Stimulated activated CD4-positive, alpha-beta T cell treated with anti-CD3 and anti-CD28 coated beads, Interleukin-4, amount 100 ng/mL, for 1 hour (primary cell): ENCODE measurements around the gene KLHL40.

ENCODE experiments used
- DNase-seq: peaks from one replicate; pipeline ENCODE4 v3.0.0-alpha.2; 2020

Gene KLHL40, protein sequence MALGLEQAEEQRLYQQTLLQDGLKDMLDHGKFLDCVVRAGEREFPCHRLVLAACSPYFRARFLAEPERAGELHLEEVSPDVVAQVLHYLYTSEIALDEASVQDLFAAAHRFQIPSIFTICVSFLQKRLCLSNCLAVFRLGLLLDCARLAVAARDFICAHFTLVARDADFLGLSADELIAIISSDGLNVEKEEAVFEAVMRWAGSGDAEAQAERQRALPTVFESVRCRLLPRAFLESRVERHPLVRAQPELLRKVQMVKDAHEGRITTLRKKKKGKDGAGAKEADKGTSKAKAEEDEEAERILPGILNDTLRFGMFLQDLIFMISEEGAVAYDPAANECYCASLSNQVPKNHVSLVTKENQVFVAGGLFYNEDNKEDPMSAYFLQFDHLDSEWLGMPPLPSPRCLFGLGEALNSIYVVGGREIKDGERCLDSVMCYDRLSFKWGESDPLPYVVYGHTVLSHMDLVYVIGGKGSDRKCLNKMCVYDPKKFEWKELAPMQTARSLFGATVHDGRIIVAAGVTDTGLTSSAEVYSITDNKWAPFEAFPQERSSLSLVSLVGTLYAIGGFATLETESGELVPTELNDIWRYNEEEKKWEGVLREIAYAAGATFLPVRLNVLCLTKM

DNA sequence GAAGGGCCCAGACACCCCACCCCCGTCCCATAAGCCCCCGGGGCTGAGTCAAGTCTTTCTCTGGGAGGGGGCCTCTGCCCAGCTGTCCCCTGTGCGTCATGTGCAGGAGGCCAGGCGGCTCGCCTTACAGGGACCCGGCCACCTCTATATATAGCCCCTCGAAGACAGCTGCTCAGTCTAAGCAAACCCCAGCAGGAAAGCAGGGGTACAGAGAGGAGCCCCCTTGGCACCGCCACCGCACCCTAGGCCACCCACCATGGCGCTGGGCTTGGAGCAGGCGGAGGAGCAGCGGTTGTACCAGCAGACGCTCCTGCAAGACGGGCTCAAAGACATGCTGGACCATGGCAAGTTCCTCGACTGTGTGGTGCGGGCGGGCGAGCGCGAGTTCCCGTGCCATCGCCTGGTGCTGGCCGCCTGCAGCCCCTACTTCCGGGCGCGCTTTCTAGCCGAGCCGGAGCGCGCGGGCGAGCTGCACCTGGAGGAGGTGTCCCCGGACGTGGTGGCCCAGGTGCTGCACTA lies at the start of gene KLHL40:
KLHL40 (plus strand) TSS at position 175 of the 519 bp plus-strand sequence; CDS start at position 257, 82 bp downstream.
- DNase-seq, result no peak

DNA sequence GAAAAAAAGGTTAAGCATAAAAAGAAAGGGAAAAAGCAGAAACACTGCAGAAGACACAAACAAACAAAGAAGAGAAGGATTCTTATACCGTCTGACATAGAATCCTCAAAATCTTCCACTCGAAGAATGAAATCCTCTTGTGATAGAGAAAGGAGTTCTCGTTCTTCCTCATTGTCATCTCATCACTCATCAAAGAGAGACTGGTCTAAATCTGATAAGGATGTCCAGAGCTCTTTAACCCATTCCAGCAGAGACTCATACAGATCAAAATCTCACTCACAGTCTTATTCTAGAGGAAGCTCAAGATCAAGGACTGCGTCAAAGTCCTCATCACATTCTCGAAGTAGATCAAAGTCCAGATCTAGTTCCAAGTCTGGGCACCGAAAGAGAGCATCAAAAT lies 48.3 kb upstream of the KLHL40 start:
- DNase-seq, result no peak

DNA sequence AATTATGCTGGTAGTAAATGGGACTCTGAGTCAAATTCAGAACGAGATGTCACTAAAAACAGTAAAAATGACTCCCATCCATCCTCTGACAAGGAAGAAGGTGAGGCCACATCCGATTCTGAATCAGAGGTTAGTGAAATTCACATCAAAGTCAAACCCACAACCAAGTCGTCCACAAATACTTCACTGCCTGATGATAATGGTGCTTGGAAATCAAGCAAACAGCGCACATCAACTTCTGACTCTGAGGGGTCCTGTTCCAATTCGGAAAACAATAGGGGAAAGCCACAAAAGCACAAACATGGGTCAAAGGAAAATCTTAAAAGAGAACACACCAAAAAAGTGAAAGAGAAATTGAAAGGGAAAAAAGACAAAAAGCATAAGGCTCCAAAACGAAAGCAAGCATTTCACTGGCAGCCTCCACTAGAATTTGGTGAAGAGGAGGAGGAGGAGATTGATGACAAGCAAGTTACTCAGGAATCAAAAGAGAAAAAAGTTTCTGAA lies 46.9 kb upstream of the KLHL40 start:
- no peak for DNase-seq

- no peak for DNase-seq
Observed at GRCh38 chr3:42639192-42639591, 46.1 kb upstream of the KLHL40 start.

DNA sequence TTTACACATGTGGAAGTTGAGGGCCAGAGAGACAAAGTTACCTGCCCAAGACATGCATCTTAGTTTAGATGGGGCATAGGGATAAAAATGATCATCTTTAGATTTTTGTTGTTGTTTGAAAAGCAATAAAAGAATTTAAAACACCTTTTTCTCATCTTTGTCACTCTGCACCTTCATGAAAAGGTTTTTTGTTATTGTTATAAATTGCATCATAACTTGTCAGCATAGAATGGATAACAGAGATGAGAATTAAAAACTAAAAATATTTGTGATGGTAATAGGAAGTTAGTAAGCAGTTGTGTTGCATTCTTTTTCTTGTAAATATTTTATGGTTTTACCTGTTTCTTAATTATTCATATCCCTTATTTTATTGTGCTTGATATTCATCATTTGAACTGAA lies 45.2 kb upstream of the KLHL40 start:
- no peak for DNase-seq

- no peak for DNase-seq
Observed at GRCh38 chr3:42640771-42641370, 44.5 kb upstream of the KLHL40 start.

- no peak for DNase-seq
Observed at GRCh38 chr3:42647821-42648459, 37.4 kb upstream of the KLHL40 start.

DNA sequence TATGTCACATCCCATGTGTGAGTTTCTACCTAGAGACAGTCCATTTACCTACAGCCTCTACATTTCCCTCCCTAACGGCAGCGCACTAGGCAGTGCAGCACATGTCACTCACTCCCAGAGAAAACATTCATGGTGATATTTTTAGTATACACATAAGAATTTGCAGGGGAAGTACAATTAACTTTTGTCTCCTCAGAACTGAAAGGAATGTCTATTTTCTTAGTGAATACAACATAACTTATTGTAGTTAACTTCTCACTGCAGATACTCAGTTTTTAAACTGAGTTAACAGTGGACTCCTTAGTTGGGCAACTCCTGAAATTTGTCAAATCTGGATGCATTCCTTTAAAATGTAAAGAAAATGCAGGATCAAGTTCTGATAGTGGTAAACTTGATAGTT lies 36.3 kb upstream of the KLHL40 start:
- no peak for DNase-seq

DNA sequence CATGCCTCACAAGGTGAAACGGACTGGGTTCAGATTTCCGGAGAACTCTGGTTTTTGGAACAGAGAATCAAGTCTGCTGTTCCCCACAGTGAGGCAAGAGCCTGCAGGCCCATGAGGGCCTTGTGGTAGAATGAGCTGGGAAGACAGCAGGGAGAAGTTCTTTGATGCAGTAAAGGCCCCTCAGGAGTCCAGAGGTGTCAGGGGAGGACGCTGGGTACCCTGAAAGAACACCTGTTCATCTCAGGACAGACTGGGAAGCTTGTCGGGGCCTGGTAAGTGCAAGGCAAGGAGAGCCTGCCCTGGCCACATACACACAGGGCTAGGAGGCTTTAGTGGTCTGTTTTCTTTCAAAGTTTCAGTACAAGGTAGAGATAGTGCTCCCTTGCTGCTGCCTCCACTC lies 35.6 kb upstream of the KLHL40 start:
- DNase-seq, result no peak

DNA sequence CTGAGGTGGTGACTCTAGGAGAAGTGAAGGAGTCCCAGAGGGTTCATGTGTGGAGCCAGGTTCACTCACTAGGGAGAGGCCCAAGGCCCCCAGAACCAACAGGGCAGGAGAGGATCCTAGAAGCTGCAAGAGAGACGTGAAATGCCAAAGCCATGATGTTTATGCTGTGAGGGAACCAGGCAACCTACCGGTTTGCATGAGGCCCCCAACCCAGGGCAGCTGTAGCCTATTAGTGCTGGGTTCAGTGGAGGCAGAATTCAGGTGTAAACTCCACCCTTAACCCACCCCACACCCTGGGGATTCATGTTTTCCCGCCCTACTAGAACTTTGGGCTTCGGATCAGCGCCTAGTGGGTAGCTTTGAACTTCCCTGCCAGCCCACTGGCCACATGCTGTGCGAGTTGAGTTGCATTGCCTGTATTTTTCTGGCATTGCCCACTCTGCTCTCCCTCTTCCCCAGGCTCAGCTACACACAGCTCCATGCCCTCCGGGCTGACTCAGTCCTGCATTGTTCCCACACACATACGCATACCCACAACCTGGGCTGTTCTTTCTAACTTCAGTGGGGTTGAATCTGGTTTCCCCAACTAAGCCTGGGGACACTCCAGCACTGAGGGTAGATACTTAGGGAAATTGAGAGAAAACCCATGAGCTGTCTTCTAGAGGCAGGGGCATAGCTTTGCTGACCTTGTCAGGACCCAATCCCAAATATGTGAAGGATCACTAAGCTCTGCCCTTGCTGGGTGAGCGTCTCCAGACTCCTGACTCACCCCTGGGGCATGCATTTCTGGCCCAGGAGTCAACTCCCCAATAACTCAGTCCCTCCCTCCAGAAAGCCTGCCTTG lies 33.9 kb upstream of the KLHL40 start:
- DNase-seq, result no peak

GRCh38 chr3:42652251-42652610 lies 33.1 kb upstream of the KLHL40 start:
- DNase-seq, result no peak

GRCh38 chr3:42652611-42653302 lies 32.6 kb upstream of the KLHL40 start:
- DNase-seq, result no peak

GRCh38 chr3:42653303-42653559 lies 32.1 kb upstream of the KLHL40 start:
- DNase-seq, result no peak

GRCh38 chr3:42653560-42654330 lies 31.6 kb upstream of the KLHL40 start, which contains the start of gene ZBTB47:
Gene ZBTB47 (plus strand): TSS chr3:42653697. CDS start chr3:42658356, 4,659 bp downstream.
- DNase-seq, result no peak

DNA sequence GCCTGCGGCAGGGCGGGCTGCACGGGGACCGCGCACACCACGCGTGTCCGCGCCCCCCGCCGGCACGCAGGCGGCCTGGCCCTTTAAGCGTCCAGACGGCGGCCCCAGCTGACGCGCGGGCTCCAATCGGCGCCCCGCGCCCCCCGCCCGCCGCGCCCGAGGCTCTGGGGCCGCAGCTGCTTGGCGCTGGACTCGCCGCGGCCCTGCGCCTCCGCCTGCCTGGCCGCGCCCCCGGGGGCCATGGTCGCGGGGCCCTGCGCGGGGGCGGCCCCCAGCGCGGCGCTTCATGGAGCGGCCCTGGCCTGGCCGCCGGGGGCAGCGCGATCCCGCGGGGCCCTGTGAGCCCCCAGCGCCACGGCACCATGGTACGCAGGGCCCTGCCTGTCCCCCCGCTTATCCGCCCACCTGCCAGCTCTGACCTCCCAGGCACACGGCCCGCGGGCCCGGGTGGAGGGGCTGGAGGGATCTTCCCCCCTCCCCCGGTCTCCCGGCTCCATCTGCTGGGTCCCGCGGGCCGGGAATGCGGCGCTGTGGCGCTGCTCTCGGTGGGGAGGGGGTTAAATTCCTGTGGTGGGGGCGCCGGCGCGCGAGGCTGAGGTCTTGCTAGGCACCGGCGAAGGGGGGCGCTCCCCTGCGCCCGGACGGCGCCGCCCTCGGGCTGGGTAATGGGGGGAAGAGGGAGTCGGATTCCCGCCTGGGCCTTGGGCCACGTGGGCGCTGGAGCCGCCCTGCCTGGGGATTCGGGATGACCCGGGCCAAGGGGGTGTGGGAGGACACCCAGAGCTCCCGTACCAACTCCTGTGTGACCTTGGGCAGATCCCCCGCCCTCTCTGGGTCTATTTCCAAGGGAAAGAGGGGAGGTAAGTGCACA lies 30.8 kb upstream of the KLHL40 start:
- no peak for DNase-seq

GRCh38 chr3:42655331-42655888 lies 29.9 kb upstream of the KLHL40 start:
- DNase-seq, result no peak

DNA sequence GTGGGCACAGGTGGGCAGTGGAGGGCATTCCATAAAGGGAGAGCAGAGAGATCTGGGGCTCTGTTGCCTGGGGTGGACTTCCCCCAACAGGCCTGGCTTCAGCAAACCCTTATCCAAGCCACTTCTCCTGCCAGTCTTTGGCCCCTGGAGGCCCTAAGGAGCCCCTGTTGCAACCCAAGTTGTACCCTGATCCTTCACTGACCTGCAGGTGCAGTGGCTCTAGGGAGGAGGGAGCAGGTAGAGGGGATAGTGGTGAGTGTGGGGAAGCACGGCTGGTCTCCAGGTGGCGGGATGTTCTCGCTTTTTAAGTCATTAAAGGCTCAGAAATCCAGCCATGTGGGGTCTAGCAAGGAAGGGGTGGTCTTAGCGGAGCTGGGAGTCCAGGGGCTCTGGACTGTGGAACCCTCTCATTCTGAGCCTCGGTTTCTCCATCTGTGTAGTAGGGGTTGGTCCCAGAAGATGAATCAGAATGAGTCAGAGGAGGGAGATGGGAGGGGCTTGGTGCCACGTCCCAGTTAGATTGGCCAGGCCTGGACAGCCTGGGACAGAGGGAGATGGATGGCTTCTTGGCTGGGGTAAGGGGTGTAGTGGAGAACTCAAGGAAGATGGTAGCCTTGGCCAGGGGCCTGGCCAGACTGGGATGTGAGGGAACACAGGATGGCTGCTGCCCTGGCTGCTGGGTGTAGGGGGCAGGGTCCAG lies 29.2 kb upstream of the KLHL40 start:
- no peak for DNase-seq

DNA sequence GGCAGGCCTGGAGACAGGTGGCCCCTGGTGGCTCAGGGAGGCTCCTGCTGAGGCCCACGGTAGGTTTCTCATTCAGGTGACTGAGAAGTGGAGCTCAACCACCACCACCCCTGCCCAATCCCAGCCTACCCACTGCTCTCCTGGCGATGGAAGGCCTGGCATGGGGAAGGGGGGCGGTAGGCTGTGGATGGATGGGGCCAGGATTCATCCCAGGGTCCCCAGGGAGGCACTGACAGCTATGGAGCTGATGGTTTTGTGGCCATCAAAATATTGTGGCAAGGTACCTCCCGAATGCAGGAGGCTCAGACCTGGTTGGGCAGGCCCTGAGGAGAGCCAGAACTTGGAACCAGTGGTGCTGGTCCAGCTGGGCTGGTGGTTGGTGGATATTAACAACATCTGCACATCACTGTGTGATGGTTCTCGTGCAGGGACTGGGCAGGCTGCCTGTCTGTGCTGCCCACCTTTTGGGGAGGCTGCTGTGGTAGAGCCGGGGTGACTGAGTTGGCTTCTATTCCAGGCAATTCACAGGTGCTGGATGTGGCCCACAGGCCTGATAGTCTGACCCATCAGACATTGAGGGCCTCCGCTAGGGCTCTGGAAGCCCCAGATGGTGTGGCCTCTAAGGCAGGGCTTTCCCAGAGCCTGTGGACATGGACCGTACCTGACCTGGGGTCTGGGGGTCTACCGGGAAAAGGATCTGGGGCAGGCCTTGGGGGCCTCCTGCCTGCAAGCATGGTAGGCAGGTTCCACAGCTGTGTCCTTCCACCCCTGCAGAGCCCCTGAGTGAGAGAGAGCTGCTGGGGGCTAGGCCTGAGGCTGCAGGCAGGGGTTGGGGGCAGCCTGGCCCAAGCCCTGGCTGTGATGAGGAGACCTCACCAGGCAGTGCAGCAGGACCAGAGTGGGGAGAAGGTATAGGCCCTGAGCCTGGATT lies 28.4 kb upstream of the KLHL40 start:
- no peak for DNase-seq
